Measurements from ENCODE around the gene PSTPIP2. TPM values are rescaled to one million over a fixed set of nuclear protein-coding genes. Genes with fewer than 3 reads are reported as not detected.
A peak's percentile ranks its signal among the peaks of the same experiment; 100 is the strongest.
"Not testable (repeated sequence)": the region's sequence is repeated elsewhere in the genome, so short reads cannot be mapped to it uniquely, and the experiment has no call there.

PSTPIP2 gene
- total RNA-seq, 1 donor from 2014 or later: 6.7 TPM

DNA sequence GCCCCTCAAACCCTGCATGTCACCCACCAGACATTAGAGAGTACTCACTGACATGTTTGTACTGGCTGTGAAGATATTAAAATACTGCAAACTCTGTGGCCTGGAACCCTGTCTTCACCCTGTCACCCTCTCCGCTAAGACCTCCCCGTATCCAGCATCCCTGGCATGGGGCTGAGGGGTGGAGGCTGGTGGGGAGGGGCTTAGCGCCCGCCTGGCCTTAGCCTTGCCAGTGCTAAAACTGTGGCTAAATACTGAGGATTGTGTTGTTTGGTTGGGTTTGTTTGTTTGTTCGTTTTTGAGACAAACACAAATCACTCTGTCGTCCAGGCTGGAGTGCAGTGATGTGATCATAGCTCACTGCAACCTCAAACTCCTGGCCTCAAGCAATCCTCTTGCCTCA is 1.8 kb downstream of the PSTPIP2 start:
- no peak for DNase-seq (ENCODE audit: low spot score)

DNA sequence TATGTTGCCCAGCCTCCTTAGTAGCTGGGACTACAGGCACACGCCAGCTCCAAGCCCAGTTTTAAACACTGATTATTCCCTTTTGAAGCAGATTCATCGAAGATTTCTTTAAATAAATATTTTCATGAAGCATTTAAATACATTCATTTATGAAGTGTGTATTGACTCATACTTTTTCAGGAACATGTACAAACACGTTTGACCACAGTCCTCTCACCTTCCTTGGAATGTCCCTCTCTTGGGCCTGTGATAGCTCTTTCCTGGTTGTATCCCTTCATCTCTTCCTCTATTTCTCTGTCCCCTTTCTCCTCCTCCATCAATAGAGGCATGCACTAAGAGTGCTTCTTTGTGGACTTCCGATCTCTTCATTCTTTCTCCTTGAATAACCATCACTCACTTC is 2.5 kb downstream of the PSTPIP2 start:
- DNase-seq (ENCODE audit: low spot score): no peak

- DNase-seq (ENCODE audit: low spot score): no peak
These were observed 3.3 kb downstream of the PSTPIP2 start for GRCh38 chr18:46068763-46069162.

DNA sequence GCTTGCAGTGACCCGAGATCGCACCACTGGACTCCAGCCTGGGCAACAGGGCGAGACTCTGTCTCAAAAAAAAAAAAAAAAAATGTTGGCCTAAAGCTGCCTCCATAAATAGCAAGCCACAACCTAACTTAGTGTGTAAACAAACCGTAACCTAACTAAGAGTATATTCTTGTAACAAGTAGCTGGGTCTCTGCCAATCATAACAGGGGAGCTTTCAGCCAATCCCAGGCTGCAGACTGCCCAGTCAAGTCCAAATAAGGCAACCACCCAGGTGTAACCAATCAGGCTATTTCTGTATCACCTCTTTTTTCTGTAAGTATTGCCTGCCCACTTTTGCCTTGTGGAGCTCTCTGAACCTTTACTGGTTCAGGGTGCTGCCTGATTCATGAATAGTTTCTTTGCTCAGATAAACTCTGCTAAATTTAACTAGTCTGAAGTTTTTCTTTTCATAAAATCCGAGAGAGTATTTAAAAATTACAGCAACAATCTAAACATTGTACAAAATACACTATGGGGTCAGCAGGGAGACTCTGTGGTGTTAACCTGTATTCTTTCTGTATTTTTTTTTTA is 4.5 kb downstream of the PSTPIP2 start:
- DNase-seq (ENCODE audit: low spot score): no peak

DNA sequence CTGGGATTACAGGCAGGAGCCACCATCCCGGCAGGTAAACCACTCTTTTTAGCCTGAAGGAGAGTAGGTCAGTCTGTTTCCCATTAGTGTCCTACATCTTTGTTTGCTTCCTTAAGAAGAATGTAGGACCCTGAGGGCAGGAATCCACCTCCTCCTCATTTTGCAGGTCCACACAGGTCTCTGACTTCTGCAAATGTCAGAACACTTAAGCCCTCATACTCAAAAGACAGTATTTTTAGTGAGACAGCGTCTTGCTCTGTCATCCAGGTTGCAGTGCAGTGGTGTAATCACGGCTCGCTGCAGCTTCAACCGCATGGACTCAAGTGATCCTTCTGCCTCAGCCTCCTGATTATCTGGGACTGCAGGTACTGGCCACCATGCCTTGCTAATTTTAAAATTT is 9.3 kb downstream of the PSTPIP2 start:
- DNase-seq (ENCODE audit: low spot score): peak; percentile 44

DNA sequence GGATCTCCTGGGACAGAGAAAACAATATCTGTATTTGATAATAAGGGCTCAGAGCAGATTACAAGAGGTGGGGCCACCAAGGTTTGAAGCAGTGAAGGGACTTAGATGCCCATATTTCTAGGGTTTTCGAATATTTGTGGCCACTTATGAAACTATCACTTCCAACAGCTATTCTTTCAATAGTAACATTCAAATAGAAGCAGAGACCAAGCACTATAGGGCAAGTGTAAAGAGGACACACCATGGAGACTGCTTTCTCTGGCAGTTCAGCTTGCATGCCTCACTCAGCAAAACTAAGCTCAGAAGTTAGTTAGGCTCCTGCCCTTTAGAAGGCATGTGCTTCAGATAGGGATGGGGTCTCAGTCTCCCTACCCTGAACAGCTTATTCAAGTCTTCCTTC is 10.3 kb downstream of the PSTPIP2 start:
- no peak for DNase-seq (ENCODE audit: low spot score)

DNA sequence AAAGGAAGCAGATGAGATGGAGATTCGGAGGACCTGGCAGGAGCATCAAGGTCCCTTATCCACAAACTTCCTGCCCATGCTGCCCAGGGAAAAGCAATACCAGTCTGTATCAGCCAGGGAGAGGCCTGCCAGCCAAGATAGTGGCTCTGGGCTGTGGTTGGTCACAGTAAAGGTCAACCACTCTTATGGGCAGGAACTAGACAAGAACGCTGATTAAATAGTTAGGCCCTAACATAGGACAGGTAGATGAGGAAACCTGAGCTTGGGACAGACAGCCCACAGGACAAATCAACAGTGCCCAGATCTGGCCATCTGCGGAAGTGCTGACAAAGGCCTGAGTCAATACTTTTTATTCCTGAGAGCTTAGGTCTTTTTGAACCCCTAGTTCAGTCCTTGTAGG is 10.7 kb downstream of the PSTPIP2 start:
- DNase-seq (ENCODE audit: low spot score): no peak

DNA sequence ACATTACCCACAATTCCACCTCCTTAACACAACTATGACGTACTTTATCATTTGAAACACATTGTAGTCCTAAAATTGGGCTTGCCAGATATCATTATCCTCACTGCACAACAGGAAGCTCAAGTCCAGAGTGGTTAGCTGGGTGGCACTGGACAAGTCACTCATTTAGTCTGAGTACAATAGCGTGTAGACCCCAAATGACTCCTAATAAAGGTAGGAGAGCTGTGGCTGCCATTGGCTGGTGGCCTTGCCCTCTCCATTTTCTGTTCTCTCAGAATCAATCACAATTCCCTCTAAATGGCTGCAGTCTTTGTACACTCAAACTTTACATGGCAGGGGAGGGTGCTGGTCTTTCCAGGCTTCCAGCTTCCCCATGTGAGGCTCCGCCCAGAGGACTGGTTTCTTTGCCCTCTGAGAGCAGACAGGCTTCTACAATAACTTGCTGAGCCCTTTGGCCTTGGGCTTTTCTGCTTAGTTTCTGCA is 11.7 kb downstream of the PSTPIP2 start:
- DNase-seq (ENCODE audit: low spot score): no peak

GRCh38 chr18:46055838-46056230 is 16.2 kb downstream of the PSTPIP2 start:
- no peak for DNase-seq (ENCODE audit: low spot score)

DNA sequence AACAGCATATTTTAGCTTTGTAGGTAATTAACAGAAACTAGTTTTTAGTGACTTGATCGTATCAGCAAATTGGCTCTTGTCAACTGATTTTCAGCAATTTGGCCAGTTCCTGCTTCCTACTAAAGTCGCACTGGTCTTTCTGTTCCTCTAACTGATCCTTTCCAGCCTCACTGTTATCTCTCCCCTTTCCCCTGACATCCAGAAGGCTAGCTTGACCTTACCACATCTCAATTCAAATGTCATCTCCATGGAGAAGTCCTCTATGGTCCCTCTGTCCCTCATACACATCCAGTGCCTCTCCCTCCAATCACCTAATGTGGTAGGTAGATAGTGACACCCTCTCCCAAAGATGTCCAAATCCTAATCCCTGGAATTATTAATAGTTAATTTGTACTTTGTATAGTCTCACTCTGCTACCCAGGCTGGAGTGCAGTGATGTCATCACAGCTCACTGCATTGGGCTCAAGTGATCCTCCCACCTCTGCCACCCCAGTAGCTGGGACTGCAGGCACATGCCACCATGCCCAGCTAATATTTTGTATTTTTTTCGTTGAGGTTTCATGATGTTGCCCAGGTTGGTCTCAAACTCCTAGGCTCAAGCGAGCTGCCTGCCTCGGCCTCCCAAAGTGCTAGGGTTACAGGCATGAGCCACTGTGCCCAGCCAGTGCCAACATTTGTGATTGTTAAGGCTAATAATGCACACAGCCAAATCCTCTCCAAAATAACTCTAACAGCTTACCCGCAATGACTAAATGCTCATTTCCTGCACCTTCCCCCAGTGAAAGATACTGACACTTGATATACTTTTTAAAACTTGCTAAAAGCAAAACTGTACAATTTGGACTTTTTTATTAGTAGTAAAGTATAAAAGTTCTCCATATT is 16.9 kb downstream of the PSTPIP2 start:
- DNase-seq (ENCODE audit: low spot score): no peak

DNA sequence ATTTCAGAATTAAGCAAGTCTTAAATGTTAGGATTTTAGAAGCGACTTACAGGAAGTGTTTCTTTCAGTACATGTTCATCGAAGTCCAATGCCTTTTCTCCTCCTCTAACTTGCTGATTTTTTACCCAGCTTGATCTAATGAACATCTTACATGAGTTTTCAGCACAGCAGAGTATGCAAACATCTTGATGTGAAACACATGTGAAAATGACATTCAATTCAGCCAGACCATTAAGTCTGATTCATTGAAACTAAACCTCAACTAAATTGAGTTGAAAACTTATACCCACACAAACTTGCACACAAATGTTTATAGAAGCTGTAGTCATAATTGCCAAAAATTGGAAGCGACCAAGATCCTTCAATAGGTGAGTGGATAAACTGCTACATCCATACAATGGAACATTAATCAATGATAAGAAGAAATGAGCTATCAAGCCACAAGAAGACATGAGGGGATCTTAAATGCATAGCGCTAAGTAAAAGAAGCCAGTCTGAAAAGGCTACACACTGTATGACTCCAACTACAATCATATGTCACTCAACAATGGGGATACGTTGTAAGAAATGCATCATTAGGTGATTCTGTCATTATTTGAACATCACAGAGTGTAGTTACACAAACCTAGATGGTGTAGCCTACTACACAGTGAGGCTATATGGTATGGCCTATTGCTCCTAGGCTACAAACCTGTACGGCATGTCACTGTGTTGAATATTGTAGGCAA is 18.5 kb downstream of the PSTPIP2 start:
- no peak for DNase-seq (ENCODE audit: low spot score)

- no peak for DNase-seq (ENCODE audit: low spot score)
These were observed 20.2 kb downstream of the PSTPIP2 start for GRCh38 chr18:46051731-46052461.

- DNase-seq (ENCODE audit: low spot score): no peak
These were observed 21.8 kb downstream of the PSTPIP2 start for GRCh38 chr18:46050268-46050667.

- no peak for DNase-seq (ENCODE audit: low spot score)
These were observed 23.4 kb downstream of the PSTPIP2 start for GRCh38 chr18:46048641-46049040.

DNA sequence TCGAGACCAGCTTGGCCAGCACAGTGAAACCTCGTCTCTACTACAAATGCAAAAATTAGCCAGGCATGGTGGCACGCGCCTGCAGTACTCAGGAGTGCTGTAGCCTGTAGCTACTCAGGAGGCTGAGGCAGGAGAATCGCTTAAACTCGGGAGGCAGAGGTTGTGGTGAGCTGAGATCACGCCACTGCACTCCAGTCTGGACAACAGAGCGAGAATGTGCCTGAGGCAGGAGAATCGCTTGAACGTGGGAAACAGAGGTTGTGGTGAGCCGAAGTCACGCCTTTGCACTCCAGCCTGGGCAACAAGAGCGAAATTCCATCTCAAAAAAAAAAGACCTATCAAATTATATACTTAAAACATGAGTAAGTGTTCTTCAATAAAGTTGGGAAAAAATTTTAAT is 24.7 kb downstream of the PSTPIP2 start:
- DNase-seq (ENCODE audit: low spot score): not testable (repeated sequence)

- no peak for DNase-seq (ENCODE audit: low spot score)
These were observed 25.4 kb downstream of the PSTPIP2 start for GRCh38 chr18:46046688-46047087.

DNA sequence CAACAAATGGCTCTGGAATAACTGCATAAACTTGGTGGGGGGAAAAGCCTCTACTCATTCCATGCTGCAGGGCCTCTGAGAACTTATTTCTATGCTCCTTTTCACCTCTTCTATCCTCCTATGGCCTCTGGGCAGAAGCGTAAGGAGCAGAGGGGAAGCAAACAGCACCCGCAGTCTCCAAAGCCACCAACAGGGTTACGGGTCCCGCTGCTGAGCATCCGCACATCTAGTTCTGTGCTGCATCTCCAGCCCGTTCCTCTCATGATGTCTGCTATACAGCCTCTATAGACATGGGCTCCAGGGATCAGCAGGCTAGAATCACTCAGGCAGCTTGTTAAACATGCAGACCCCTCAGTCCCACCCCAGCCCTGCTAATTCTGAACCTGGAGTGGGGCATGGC is 25.9 kb downstream of the PSTPIP2 start:
- DNase-seq (ENCODE audit: low spot score): no peak

- DNase-seq (ENCODE audit: low spot score): no peak
These were observed 29.4 kb downstream of the PSTPIP2 start for GRCh38 chr18:46042571-46043123.

GRCh38 chr18:46040747-46041104 is 31.3 kb downstream of the PSTPIP2 start:
- DNase-seq (ENCODE audit: low spot score): no peak

GRCh38 chr18:46040033-46040746 is 31.9 kb downstream of the PSTPIP2 start:
- DNase-seq (ENCODE audit: low spot score): no peak
